Right atrium auricular region (tissue), 2 donors: Measurements from ENCODE around the gene USF3. TPM values are rescaled to one million over a fixed set of nuclear protein-coding genes. Genes with fewer than 3 reads are reported as not detected.

ENCODE experiments used
- DNase-seq: peaks from one replicate; pipeline ENCODE4 v3.0.0-alpha.2; 2019; ENCODE audit warnings: low spot score
- H3K27ac ChIP-seq, 2 donors: fragments of 200-600 bp; sonication (generic); 1 replicate in 1 of 2; 2 replicates in 1 of 2; pipeline ENCODE4 v1.5.1; 2016 to 2019
- H3K27me3 ChIP-seq, 2 donors: fragments of 200-600 bp; sonication (generic); one replicate each; pipeline versions ENCODE4 v1.5.1 to v1.6.0; 2017 to 2019
- H3K36me3 ChIP-seq: fragments of 200-600 bp; sonication (generic); one replicate; pipeline ENCODE4 v1.5.1; 2016
- H3K4me1 ChIP-seq, 2 donors: fragments of 200-600 bp; sonication (generic); one replicate each; pipeline versions ENCODE4 v1.5.1 to v1.6.0; 2017 to 2019
- H3K4me3 ChIP-seq, 2 donors: fragments of 200-600 bp; sonication (generic); 1 replicate in 1 of 2; 2 replicates in 1 of 2; pipeline ENCODE4 v1.5.1; 2017 to 2019; ENCODE audit warnings: mild to moderate bottlenecking in 1 of 2, moderate library complexity in 1 of 2
- H3K9me3 ChIP-seq, 2 donors: fragments of 200-600 bp; sonication (generic); one replicate each; pipeline ENCODE4 v1.5.1; 2019
- CTCF ChIP-seq, 2 donors: fragments of 200-600 bp; sonication (generic); IDR thresholded peaks; one replicate each; pipeline ENCODE4 v1.5.1; 2019; ENCODE audit warnings: antibody characterized with exemption in 2 of 2
- total RNA-seq, 2 donors: library from RNA; depleted of rRNA; stranded (reverse); fragments of >200 nt; gene quantifications; one replicate each; pipeline ENCODE4 v1.1.0, GENCODE V29; 2016

The USF3 gene
- total RNA-seq = 10 to 100 TPM; 16.2 to 20.8 TPM

- H3K4me3 ChIP-seq = peak within 1 kb of the TSS; percentile 100
Observed at GRCh38 chr3:113695786-113696645, at the start of gene USF3. USF3 (minus strand) TSS chr3:113696642; CDS start chr3:113674878, 21,764 bp downstream.

GRCh38 chr3:113745756-113746547 lies 49.5 kb upstream of the USF3 start, which contains the start of gene NAA50:
NAA50 (minus strand) TSS chr3:113746249; CDS start chr3:113745949, 300 bp downstream.
- peaks cover 0 to 42% of the 10 kb centered on the region in 2 donors for H3K4me1 ChIP-seq
- peak; percentile 94 for DNase-seq

More at GRCh38 chr3:113695786-113696645, at the start of gene USF3:
- Histone ChIP-seq H3K9me3 (no peaks in the 10 kb centered on the region), H3K36me3 (no peaks in the 10 kb centered on the region), H3K27me3 (no peaks in the 10 kb centered on the region), H3K27ac (peak within 1 kb of the TSS; percentile 100), H3K4me1 (peaks cover 0 to 37% of the 10 kb centered on the region in 2 donors)
- DNase-seq = no peak
- TF ChIP-seq CTCF (IDR thresholded peaks at IDR 0.05) = peak in 1 of 2 donors; percentile 23

GRCh38 chr3:113744941-113745755 lies 48.7 kb upstream of the USF3 start:
- H3K27ac ChIP-seq = peak overlapping the region; percentile 97
- TF ChIP-seq CTCF (IDR thresholded peaks at IDR 0.05) = peak; percentile 36 to 75
- peaks cover 0 to 42% of the 10 kb centered on the region in 2 donors for H3K4me1 ChIP-seq
- no peaks in the 10 kb centered on the region for H3K27me3 ChIP-seq
- peak; percentile 84 for DNase-seq
- H3K36me3 ChIP-seq = no peaks in the 10 kb centered on the region
- H3K4me3 ChIP-seq = peak overlapping the region; percentile 85 to 86
- H3K9me3 ChIP-seq = no peaks in the 10 kb centered on the region

More at GRCh38 chr3:113745756-113746547, 49.5 kb upstream of the USF3 start, which contains the start of gene NAA50:
- TF ChIP-seq CTCF (IDR thresholded peaks at IDR 0.05) = no peak
- Histone ChIP-seq H3K27ac (peak within 1 kb of the TSS; percentile 97), H3K36me3 (no peaks in the 10 kb centered on the region), H3K9me3 (no peaks in the 10 kb centered on the region), H3K4me3 (peak within 1 kb of the TSS; percentile 85 to 86), H3K27me3 (no peaks in the 10 kb centered on the region)

GRCh38 chr3:113743006-113743630 lies 46.7 kb upstream of the USF3 start:
- no peaks in the 10 kb centered on the region for H3K27me3 ChIP-seq
- H3K4me1 ChIP-seq = peaks cover 0 to 34% of the 10 kb centered on the region in 2 donors
- no peak for DNase-seq
- H3K27ac ChIP-seq = no peak overlapping the region
- TF ChIP-seq CTCF (IDR thresholded peaks at IDR 0.05) = no peak
- no peaks in the 10 kb centered on the region for H3K36me3 ChIP-seq
- no peaks in the 10 kb centered on the region for H3K9me3 ChIP-seq
- no peak overlapping the region for H3K4me3 ChIP-seq

- no peak overlapping the region for H3K4me3 ChIP-seq
- peaks cover 0 to 36% of the 10 kb centered on the region in 2 donors for H3K4me1 ChIP-seq
Observed at GRCh38 chr3:113741620-113742019, 45.2 kb upstream of the USF3 start.

More at GRCh38 chr3:113741620-113742019, 45.2 kb upstream of the USF3 start:
- Histone ChIP-seq H3K27me3 (no peaks in the 10 kb centered on the region), H3K36me3 (no peaks in the 10 kb centered on the region), H3K27ac (no peak overlapping the region), H3K9me3 (no peaks in the 10 kb centered on the region)
- no peak for DNase-seq
- no peak for TF ChIP-seq CTCF (IDR thresholded peaks at IDR 0.05)
